H9 (cell line): Measurements from ENCODE around the gene C6orf47. TPM values are rescaled to one million over a fixed set of nuclear protein-coding genes. Genes with fewer than 3 reads are reported as not detected.

Experiments used
- DNase-seq: peaks from one replicate; pipeline ENCODE4 v3.0.0-alpha.2; 2017
- H2AFZ ChIP-seq: one replicate; pipeline ENCODE4 v1.6.1; 2013; ENCODE audit warnings: mild to moderate bottlenecking, low read length, control low read depth, moderate library complexity
- H2AK5ac ChIP-seq: 2 replicates; pipeline ENCODE4 v1.6.1; 2013; ENCODE audit warnings: low read length, control low read depth, mixed read lengths; ENCODE audit not compliant: insufficient read length
- H2BK120ac ChIP-seq: one replicate; pipeline ENCODE4 v1.6.1; 2013; ENCODE audit warnings: low read depth, mild to moderate bottlenecking, low read length, control low read depth, inconsistent platforms; ENCODE audit not compliant: poor library complexity, severe bottlenecking
- H2BK12ac ChIP-seq: 2 replicates; pipeline ENCODE4 v1.6.1; 2013; ENCODE audit warnings: low read length, control low read depth, mixed read lengths, low read depth; ENCODE audit not compliant: insufficient read length
- H2BK15ac ChIP-seq: 2 replicates; pipeline ENCODE4 v1.6.1; 2013; ENCODE audit warnings: low read depth, low read length, control low read depth
- H2BK20ac ChIP-seq: one replicate; pipeline ENCODE4 v1.6.1; 2013; ENCODE audit warnings: low read depth, mild to moderate bottlenecking, low read length, control low read depth, inconsistent platforms; ENCODE audit not compliant: poor library complexity, severe bottlenecking
- H2BK5ac ChIP-seq: 2 replicates; pipeline ENCODE4 v1.6.1; 2013; ENCODE audit warnings: low read length, control low read depth, mixed read lengths; ENCODE audit not compliant: insufficient read length
- H3K14ac ChIP-seq: 2 replicates; pipeline ENCODE4 v1.6.1; 2013; ENCODE audit warnings: low read length, control low read depth; ENCODE audit not compliant: insufficient read depth
- H3K18ac ChIP-seq: 2 replicates; pipeline ENCODE4 v1.6.1; 2013; ENCODE audit warnings: low read depth, mild to moderate bottlenecking, mixed read lengths, low read length, control low read depth; ENCODE audit not compliant: insufficient read length
- H3K23ac ChIP-seq: 2 replicates; pipeline ENCODE4 v1.6.1; 2013; ENCODE audit warnings: low read length, control low read depth, mixed read lengths, low read depth; ENCODE audit not compliant: insufficient read length
- H3K23me2 ChIP-seq: 2 replicates; pipeline ENCODE4 v1.6.1; 2013; ENCODE audit warnings: low read depth, mild to moderate bottlenecking, mixed read lengths, low read length, control low read depth; ENCODE audit not compliant: insufficient read length, poor library complexity, severe bottlenecking
- H3K27ac ChIP-seq: 2 replicates; pipeline ENCODE4 v1.5.1; 2013; ENCODE audit warnings: low read length, control low read depth, mixed read lengths, low read depth; ENCODE audit not compliant: insufficient read length
- H3K27me3 ChIP-seq: 2 replicates; pipeline ENCODE4 v1.6.1; 2013; ENCODE audit warnings: low read length, control low read depth, inconsistent platforms; ENCODE audit not compliant: insufficient read depth
- H3K4ac ChIP-seq: 2 replicates; pipeline ENCODE4 v1.6.1; 2013; ENCODE audit warnings: low read depth, mild to moderate bottlenecking, control low read depth, inconsistent platforms, low read length, moderate library complexity
- H3K4me1 ChIP-seq: 2 replicates; pipeline ENCODE4 v1.6.1; 2013; ENCODE audit warnings: low read length, control low read depth, inconsistent platforms; ENCODE audit not compliant: insufficient read depth
- H3K4me2 ChIP-seq: 2 replicates; pipeline ENCODE4 v1.6.1; 2013; ENCODE audit warnings: low read length, control low read depth, mixed read lengths; ENCODE audit not compliant: insufficient read length, insufficient read depth
- H3K56ac ChIP-seq: 2 replicates; pipeline ENCODE4 v1.6.1; 2013; ENCODE audit warnings: low read depth, mild to moderate bottlenecking, mixed read lengths, low read length, control low read depth; ENCODE audit not compliant: insufficient read length
- H3K79me1 ChIP-seq: 2 replicates; pipeline ENCODE4 v1.6.1; 2013; ENCODE audit warnings: low read depth, mild to moderate bottlenecking, moderate library complexity, low read length, control low read depth, inconsistent platforms; ENCODE audit not compliant: insufficient read depth, poor library complexity, severe bottlenecking
- H3K79me2 ChIP-seq: 2 replicates; pipeline ENCODE4 v1.6.1; 2013; ENCODE audit warnings: low read length, control low read depth, inconsistent platforms; ENCODE audit not compliant: insufficient read depth
- H3K9ac ChIP-seq: 2 replicates; pipeline ENCODE4 v1.6.1; 2013; ENCODE audit warnings: low read length, control low read depth, mixed read lengths; ENCODE audit not compliant: insufficient read length; ENCODE audit errors: extremely low read depth
- H3K9me3 ChIP-seq: one replicate; pipeline ENCODE4 v1.6.1; 2013; ENCODE audit warnings: low read depth, low read length, inconsistent platforms; ENCODE audit not compliant: control insufficient read depth
- H3T11ph ChIP-seq: one replicate; pipeline ENCODE4 v1.6.1; 2013; ENCODE audit warnings: mild to moderate bottlenecking, low read length, control low read depth, inconsistent platforms
- H4K20me1 ChIP-seq: one replicate; pipeline ENCODE4 v1.6.1; 2013; ENCODE audit not compliant: control insufficient read depth, insufficient read length, insufficient read depth
- H4K5ac ChIP-seq: 2 replicates; pipeline ENCODE4 v1.6.1; 2013; ENCODE audit warnings: low read depth, mild to moderate bottlenecking, mixed read lengths, low read length, control low read depth; ENCODE audit not compliant: insufficient read length
- H4K8ac ChIP-seq: replicated peaks from 2 replicates; pipeline ENCODE4 v1.6.1; 2013; ENCODE audit warnings: low read length, control low read depth, mixed read lengths, low read depth; ENCODE audit not compliant: insufficient read length
- H4K91ac ChIP-seq: 2 replicates; pipeline ENCODE4 v1.6.1; 2013; ENCODE audit warnings: low read depth, mild to moderate bottlenecking, moderate library complexity, mixed read lengths, low read length, control low read depth; ENCODE audit not compliant: insufficient read length
- H3K27ac Mint-ChIP-seq, 3 experiments: 2 replicates in 2 of 3; 3 replicates in 1 of 3; pipeline ENCODE4 v1.8.0; 2020 to 2021; ENCODE audit warnings: mixed read lengths in 3 of 3, mild to moderate bottlenecking in 1 of 3, moderate library complexity in 1 of 3
- H3K27me3 Mint-ChIP-seq: 2 replicates; pipeline ENCODE4 v1.8.0; 2021; ENCODE audit warnings: low read depth, mild to moderate bottlenecking, moderate library complexity, mixed read lengths
- H3K36me3 Mint-ChIP-seq, 3 experiments: 2 replicates in 2 of 3; 3 replicates in 1 of 3; pipeline ENCODE4 v1.8.0; 2020 to 2021; ENCODE audit warnings: low read depth in 3 of 3, mixed read lengths in 3 of 3; ENCODE audit not compliant: insufficient read depth in 1 of 3
- H3K4me1 Mint-ChIP-seq, 2 experiments: 2 replicates each; pipeline ENCODE4 v1.8.0; 2020; ENCODE audit warnings: mixed read lengths in 2 of 2
- H3K4me3 Mint-ChIP-seq, 2 experiments: 2 replicates in 1 of 2; 3 replicates in 1 of 2; pipeline ENCODE4 v1.8.0; 2020 to 2021; ENCODE audit warnings: mild to moderate bottlenecking in 2 of 2, mixed read lengths in 2 of 2, moderate library complexity in 1 of 2
- H3K9me3 Mint-ChIP-seq, 2 experiments: 2 replicates in 1 of 2; 3 replicates in 1 of 2; pipeline ENCODE4 v1.8.0; 2020; ENCODE audit warnings: mild to moderate bottlenecking in 2 of 2, mixed read lengths in 2 of 2, moderate library complexity in 1 of 2
- WGBS: extraction: QIAGEN DNeasy Blood & Tissue Kit; methylation state at CpG from one replicate; pipeline ENCODE4 v1.1.7; 2013; ENCODE audit warnings: missing lambda C conversion rate, low lambda C conversion rate, mixed read lengths; ENCODE audit not compliant: insufficient read length; ENCODE audit errors: extremely low coverage; 5-methylcytosine and 5-hydroxymethylcytosine counted together
- total RNA-seq: library from RNA; stranded (reverse); gene quantifications from 2 replicates; pipeline ENCODE4 v1.2.1, GENCODE V29; 2021
- TF ChIP-seq, protein P1 (sequence below): fragments of 200-600 bp; sonication (generic); conservative IDR thresholded peaks from 3 replicates; pipeline ENCODE4 v1.8.0; 2021; ENCODE audit warnings: antibody characterized with exemption, mild to moderate bottlenecking

C6orf47 gene
- total RNA-seq, 1 experiment from 2014 or later, result 19.0 TPM

DNA sequence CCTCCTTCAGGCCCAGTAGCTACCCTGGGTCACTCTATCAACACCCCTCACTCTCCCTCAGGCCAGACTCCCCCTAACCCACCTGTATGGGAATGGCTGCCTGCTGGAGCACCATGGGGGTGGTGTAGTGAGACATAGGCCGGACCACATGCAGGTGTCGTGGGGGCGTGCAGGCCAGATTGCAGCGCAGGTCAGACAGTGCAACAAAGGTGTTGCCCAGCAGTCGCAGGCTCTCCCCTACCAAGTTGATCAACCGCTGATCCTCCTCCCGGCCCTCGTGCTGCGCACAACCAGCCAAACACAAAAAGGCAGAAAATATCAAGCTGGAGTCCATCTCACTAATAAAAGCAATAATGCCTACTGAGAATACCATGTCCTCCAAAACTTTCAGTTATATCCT is 15.3 kb downstream of the C6orf47 start:
- Mint-ChIP-seq H3K4me3 (no peak overlapping the region), H3K27ac (peak overlapping the region in 1 of 3 experiments; percentile 85; a peak in 3 of 7 replicates)

More for the DNA sequence above, 15.3 kb downstream of the C6orf47 start:
- H3K23ac ChIP-seq, result no peak overlapping the region
- peaks cover 3% of the 10 kb centered on the region; the same call in 1 of the 2 replicates for H3K79me2 ChIP-seq
- no peaks in the 10 kb centered on the region for H4K20me1 ChIP-seq
- H2BK120ac ChIP-seq, result no peak overlapping the region
- no peak overlapping the region for H3K56ac ChIP-seq
- H3K79me1 ChIP-seq, result no peaks in the 10 kb centered on the region
- H3K14ac ChIP-seq, result no peak overlapping the region
- H2AK5ac ChIP-seq, result no peak overlapping the region
- TF ChIP-seq, protein P1, sequence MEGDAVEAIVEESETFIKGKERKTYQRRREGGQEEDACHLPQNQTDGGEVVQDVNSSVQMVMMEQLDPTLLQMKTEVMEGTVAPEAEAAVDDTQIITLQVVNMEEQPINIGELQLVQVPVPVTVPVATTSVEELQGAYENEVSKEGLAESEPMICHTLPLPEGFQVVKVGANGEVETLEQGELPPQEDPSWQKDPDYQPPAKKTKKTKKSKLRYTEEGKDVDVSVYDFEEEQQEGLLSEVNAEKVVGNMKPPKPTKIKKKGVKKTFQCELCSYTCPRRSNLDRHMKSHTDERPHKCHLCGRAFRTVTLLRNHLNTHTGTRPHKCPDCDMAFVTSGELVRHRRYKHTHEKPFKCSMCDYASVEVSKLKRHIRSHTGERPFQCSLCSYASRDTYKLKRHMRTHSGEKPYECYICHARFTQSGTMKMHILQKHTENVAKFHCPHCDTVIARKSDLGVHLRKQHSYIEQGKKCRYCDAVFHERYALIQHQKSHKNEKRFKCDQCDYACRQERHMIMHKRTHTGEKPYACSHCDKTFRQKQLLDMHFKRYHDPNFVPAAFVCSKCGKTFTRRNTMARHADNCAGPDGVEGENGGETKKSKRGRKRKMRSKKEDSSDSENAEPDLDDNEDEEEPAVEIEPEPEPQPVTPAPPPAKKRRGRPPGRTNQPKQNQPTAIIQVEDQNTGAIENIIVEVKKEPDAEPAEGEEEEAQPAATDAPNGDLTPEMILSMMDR, result no peak
- H4K8ac ChIP-seq, result no peak overlapping the region
- H3K27ac ChIP-seq, result no peak overlapping the region
- no CpG with 5 or more reads among the region's 9 CpGs for WGBS
- no peaks in the 10 kb centered on the region for H3K9me3 Mint-ChIP-seq
- H3K4ac ChIP-seq, result no peak overlapping the region
- H4K91ac ChIP-seq, result no peak overlapping the region
- DNase-seq, result no peak
- no peak overlapping the region for H2BK5ac ChIP-seq
- H3K4me2 ChIP-seq, result no peak overlapping the region
- H3K4me1 ChIP-seq, result no peaks in the 10 kb centered on the region
- no peaks in the 10 kb centered on the region for H3K27me3 Mint-ChIP-seq
- H2BK12ac ChIP-seq, result no peak overlapping the region
- H3K18ac ChIP-seq, result no peak overlapping the region
- no peak overlapping the region for H3T11ph ChIP-seq
- no peaks in the 10 kb centered on the region for H3K23me2 ChIP-seq
- H3K4me1 Mint-ChIP-seq, result peaks cover 2 to 3% of the 10 kb centered on the region in 2 experiments; a peak in 1 of 4 replicates
- H3K9ac ChIP-seq, result no peak overlapping the region
- peaks cover 64 to 92% (median 89%) of the 10 kb centered on the region in 3 experiments for H3K36me3 Mint-ChIP-seq
- H2BK20ac ChIP-seq, result no peak overlapping the region
- no peak overlapping the region for H4K5ac ChIP-seq
- H2BK15ac ChIP-seq, result no peak overlapping the region
- H3K27me3 ChIP-seq, result no peaks in the 10 kb centered on the region
- H2AFZ ChIP-seq, result no peak overlapping the region
- no peaks in the 10 kb centered on the region for H3K9me3 ChIP-seq
